ENCODE results near the gene ABL2.
"Not testable (repeated sequence)": the region's sequence is repeated elsewhere in the genome, so short reads cannot be mapped to it uniquely, and the experiment has no call there.

The ABL2 gene

GRCh38 chr1:179229214-179230140 is at the start of gene ABL2:
ABL2 (minus strand) TSS chr1:179229677; CDS start chr1:179229397, 280 bp downstream.
- TF ChIP-seq CTCF (IDR thresholded peaks at IDR 0.05; ENCODE audit: low read length, missing control alignments) = no peak
- H3K4me3 ChIP-seq (replicated peaks; ENCODE audit: low read depth, low read length) = peak within 1 kb of the TSS; percentile 78
- DNase-seq (ENCODE audit: low read depth) = no peak

GRCh38 chr1:179278920-179279319 is 49.4 kb upstream of the ABL2 start:
- DNase-seq (ENCODE audit: low read depth) = no peak
- TF ChIP-seq CTCF (IDR thresholded peaks at IDR 0.05; ENCODE audit: low read length, missing control alignments) = no peak
- no peak overlapping the region for H3K4me3 ChIP-seq (replicated peaks; ENCODE audit: low read depth, low read length)

GRCh38 chr1:179274424-179274823 is 44.9 kb upstream of the ABL2 start:
- H3K4me3 ChIP-seq (replicated peaks; ENCODE audit: low read depth, low read length); DNase-seq (ENCODE audit: low read depth): not testable (repeated sequence)

GRCh38 chr1:179269071-179269470 is 39.6 kb upstream of the ABL2 start:
- no peak for DNase-seq (ENCODE audit: low read depth)
- no peak for TF ChIP-seq CTCF (IDR thresholded peaks at IDR 0.05; ENCODE audit: low read length, missing control alignments)
- no peak overlapping the region for H3K4me3 ChIP-seq (replicated peaks; ENCODE audit: low read depth, low read length)

GRCh38 chr1:179264507-179264906 is 35.0 kb upstream of the ABL2 start:
- H3K4me3 ChIP-seq (replicated peaks; ENCODE audit: low read depth, low read length) = no peak overlapping the region
- TF ChIP-seq CTCF (IDR thresholded peaks at IDR 0.05; ENCODE audit: low read length, missing control alignments) = no peak
- DNase-seq (ENCODE audit: low read depth) = peak; percentile 19

- no peak for DNase-seq (ENCODE audit: low read depth)
- TF ChIP-seq CTCF (IDR thresholded peaks at IDR 0.05; ENCODE audit: low read length, missing control alignments) = no peak
Measured at GRCh38 chr1:179263121-179263520, 33.6 kb upstream of the ABL2 start.

GRCh38 chr1:179262183-179262582 is 32.7 kb upstream of the ABL2 start:
- TF ChIP-seq CTCF (IDR thresholded peaks at IDR 0.05; ENCODE audit: low read length, missing control alignments) = no peak
- H3K4me3 ChIP-seq (replicated peaks; ENCODE audit: low read depth, low read length) = no peak overlapping the region
- DNase-seq (ENCODE audit: low read depth) = no peak

More at GRCh38 chr1:179263121-179263520, 33.6 kb upstream of the ABL2 start:
- no peak overlapping the region for H3K4me3 ChIP-seq (replicated peaks; ENCODE audit: low read depth, low read length)

Measured in fibroblast of pulmonary artery (primary cell).